Tibial nerve (tissue), 4 donors: ENCODE results near the gene TMEM185A.
"Not testable (repeated sequence)": the region's sequence is repeated elsewhere in the genome, so short reads cannot be mapped to it uniquely, and the experiment has no call there.

Experiments
- EP300 ChIP-seq, 2 donors: sonication (generic); formaldehyde crosslinking; IDR thresholded peaks; one replicate each; pipeline ENCODE4 v1.6.1; 2017; ENCODE audit warnings: antibody characterized with exemption in 2 of 2, mild to moderate bottlenecking in 1 of 2
- POLR2A ChIP-seq, 2 donors: fragments of 450-650 bp; IDR thresholded peaks; one replicate each; pipeline ENCODE4 v1.6.1; 2017; ENCODE audit warnings: antibody characterized with exemption in 2 of 2, mild to moderate bottlenecking in 2 of 2, moderate library complexity in 2 of 2
- TF ChIP-seq, protein P1 (sequence below), 5 experiments: fragments of 200-600 bp in 3 of 5; fragments of 450-650 bp in 2 of 5; sonication (generic) in 3 of 5; IDR thresholded peaks; one replicate each; pipeline ENCODE4 v1.5.1; 2016 to 2019; ENCODE audit warnings: antibody characterized with exemption in 5 of 5, mild to moderate bottlenecking in 3 of 5, moderate library complexity in 2 of 5

DNA sequence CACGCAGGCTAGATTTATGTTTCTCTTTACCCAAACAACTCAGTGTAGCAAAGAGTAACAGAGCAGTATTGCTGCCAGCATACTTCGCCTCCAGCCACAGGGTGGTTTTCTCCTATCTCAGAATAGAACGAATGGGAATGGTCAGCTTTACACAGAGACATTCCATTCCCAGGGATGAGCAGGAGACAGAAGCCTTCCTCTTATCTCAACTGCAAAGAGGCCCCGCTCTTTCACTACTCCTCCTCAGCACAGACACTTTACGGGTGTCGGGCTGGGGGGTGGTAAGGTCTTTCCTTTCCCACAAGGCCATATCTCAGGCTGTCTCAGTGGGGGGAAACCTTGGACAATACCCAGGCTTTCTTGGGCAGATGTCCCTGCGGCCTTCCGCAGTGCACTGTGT is 4.8 kb downstream of the TMEM185A start:
- TF ChIP-seq, protein P1, sequence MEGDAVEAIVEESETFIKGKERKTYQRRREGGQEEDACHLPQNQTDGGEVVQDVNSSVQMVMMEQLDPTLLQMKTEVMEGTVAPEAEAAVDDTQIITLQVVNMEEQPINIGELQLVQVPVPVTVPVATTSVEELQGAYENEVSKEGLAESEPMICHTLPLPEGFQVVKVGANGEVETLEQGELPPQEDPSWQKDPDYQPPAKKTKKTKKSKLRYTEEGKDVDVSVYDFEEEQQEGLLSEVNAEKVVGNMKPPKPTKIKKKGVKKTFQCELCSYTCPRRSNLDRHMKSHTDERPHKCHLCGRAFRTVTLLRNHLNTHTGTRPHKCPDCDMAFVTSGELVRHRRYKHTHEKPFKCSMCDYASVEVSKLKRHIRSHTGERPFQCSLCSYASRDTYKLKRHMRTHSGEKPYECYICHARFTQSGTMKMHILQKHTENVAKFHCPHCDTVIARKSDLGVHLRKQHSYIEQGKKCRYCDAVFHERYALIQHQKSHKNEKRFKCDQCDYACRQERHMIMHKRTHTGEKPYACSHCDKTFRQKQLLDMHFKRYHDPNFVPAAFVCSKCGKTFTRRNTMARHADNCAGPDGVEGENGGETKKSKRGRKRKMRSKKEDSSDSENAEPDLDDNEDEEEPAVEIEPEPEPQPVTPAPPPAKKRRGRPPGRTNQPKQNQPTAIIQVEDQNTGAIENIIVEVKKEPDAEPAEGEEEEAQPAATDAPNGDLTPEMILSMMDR (IDR thresholded peaks at IDR 0.05): not testable (repeated sequence)
- TF ChIP-seq POLR2A, EP300 (IDR thresholded peaks at IDR 0.05): not testable (repeated sequence)
